Brain microvascular endothelial cell (primary cell): ENCODE results near the gene TOGARAM1.

Experiments used
- DNase-seq: peaks from one replicate; pipeline ENCODE4 v3.0.0-alpha.2; 2020
- H3K27ac ChIP-seq: fragments of 250-450 bp; sonication (Bioruptor Pico); 2 replicates; pipeline ENCODE4 v1.5.1; 2020; ENCODE audit warnings: mild to moderate bottlenecking, moderate library complexity
- H3K27me3 ChIP-seq: fragments of 250-450 bp; sonication (Bioruptor Pico); replicated peaks from 2 replicates; pipeline ENCODE4 v1.5.1; 2020; ENCODE audit warnings: mild to moderate bottlenecking
- H3K36me3 ChIP-seq: fragments of 250-450 bp; sonication (Bioruptor Pico); replicated peaks from 2 replicates; pipeline ENCODE4 v1.5.1; 2020; ENCODE audit warnings: mild to moderate bottlenecking
- H3K4me3 ChIP-seq: 2 replicates; pipeline ENCODE4 v1.5.1; 2011; ENCODE audit warnings: low read depth, mild to moderate bottlenecking, control low read depth, low read length, moderate library complexity
- in situ Hi-C: cut with HindIII; loops from 2 replicates; pipeline ENCODE4 v1.10.0; 2017; ENCODE audit warnings: low sequenced_read_pairs, low pct_ligation_motif_present
- TF ChIP-seq, protein P1 (sequence below): IDR thresholded peaks from 2 replicates; pipeline ENCODE4 v1.5.1; 2011; ENCODE audit warnings: low read depth, mild to moderate bottlenecking, moderate library complexity, low read length, control low read depth, inconsistent platforms; ENCODE audit errors: missing control alignments

The TOGARAM1 gene

DNA sequence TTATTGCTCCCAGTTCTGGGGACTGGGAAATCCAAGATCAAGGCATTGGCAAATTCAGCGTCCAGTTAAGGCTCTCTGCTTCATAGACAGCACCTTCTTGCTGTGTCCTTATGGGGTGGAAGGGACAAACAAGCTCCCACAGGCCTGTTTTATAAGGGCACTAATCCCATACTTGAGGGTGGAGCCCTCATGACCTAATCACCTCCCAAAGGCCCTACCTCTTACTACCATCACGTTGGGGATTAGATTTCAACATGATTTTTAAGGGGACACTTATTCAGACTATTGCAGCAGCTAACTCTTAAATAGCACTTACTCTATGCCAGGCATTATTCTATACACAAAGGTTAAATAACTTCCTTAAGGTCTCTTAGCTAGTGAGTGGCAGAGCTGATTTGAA is 17.3 kb downstream of the TOGARAM1 start:
- TF ChIP-seq, protein P1, sequence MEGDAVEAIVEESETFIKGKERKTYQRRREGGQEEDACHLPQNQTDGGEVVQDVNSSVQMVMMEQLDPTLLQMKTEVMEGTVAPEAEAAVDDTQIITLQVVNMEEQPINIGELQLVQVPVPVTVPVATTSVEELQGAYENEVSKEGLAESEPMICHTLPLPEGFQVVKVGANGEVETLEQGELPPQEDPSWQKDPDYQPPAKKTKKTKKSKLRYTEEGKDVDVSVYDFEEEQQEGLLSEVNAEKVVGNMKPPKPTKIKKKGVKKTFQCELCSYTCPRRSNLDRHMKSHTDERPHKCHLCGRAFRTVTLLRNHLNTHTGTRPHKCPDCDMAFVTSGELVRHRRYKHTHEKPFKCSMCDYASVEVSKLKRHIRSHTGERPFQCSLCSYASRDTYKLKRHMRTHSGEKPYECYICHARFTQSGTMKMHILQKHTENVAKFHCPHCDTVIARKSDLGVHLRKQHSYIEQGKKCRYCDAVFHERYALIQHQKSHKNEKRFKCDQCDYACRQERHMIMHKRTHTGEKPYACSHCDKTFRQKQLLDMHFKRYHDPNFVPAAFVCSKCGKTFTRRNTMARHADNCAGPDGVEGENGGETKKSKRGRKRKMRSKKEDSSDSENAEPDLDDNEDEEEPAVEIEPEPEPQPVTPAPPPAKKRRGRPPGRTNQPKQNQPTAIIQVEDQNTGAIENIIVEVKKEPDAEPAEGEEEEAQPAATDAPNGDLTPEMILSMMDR, result no peak
- in situ Hi-C loops, result no loop called here

GRCh38 chr14:44979740-44980356 is 17.9 kb downstream of the TOGARAM1 start:
- H3K36me3 ChIP-seq, result no peaks in the 10 kb centered on the region
- H3K27me3 ChIP-seq, result no peaks in the 10 kb centered on the region
- DNase-seq, result no peak
- H3K27ac ChIP-seq, result no peak overlapping the region
- TF ChIP-seq, protein P1, result no peak
- H3K4me3 ChIP-seq, result no peak overlapping the region
- in situ Hi-C loops, result no loop called here

More for the DNA sequence above, 17.3 kb downstream of the TOGARAM1 start:
- no peak overlapping the region for H3K27ac ChIP-seq
- H3K27me3 ChIP-seq, result no peaks in the 10 kb centered on the region
- no peak for DNase-seq
- no peaks in the 10 kb centered on the region for H3K36me3 ChIP-seq
- no peak overlapping the region for H3K4me3 ChIP-seq

DNA sequence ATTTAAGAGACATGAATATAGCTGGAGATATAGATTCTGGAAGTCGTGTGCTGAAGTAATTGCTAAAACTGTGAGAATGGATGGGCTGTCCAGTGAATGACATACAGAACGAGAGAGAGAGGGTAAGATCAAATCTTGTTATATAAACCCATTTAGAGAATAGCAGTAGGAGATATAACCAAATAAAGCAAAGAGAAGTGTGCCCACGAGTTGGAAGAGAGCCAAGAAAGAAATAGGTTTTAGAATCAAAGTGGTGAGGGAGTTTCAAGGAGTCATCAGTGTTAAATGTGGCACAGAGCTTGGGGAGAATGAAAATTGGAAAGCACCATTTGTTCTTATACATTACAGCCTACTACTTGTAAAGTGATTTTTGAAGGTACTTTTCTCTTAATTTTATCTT is 19.2 kb downstream of the TOGARAM1 start:
- TF ChIP-seq, protein P1, result no peak
- Histone ChIP-seq H3K36me3 (no peaks in the 10 kb centered on the region), H3K27ac (no peak overlapping the region), H3K4me3 (no peak overlapping the region), H3K27me3 (no peaks in the 10 kb centered on the region)
- no peak for DNase-seq
- in situ Hi-C loops, result no loop called here

GRCh38 chr14:44982594-44982993 is 20.6 kb downstream of the TOGARAM1 start:
- TF ChIP-seq, protein P1, result no peak
- Histone ChIP-seq H3K27me3 (no peaks in the 10 kb centered on the region), H3K27ac (no peak overlapping the region), H3K4me3 (no peak overlapping the region), H3K36me3 (no peaks in the 10 kb centered on the region)
- in situ Hi-C loops, result no loop called here
- no peak for DNase-seq

DNA sequence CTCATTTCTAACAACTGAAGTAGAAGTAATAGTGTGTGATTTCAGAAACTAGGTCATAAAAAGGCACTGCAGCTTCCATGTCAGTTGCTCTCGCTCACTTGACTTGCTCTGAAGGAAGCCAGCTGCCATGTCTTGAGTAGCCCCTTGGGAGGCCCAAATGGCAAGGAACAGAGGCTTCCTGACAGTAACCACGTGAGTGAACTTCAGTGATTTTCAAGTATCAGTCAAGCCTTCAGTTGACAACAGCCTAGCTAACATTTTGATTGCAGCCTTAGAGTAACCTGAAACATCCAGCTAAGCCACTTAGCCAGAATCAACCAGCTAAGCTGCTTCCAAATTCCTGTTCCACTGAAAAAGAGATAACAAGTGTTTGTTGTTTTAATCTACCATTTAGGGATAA is 26.7 kb downstream of the TOGARAM1 start:
- in situ Hi-C loops, result no loop called here
- Histone ChIP-seq H3K4me3 (no peak overlapping the region), H3K27ac (no peak overlapping the region), H3K36me3 (no peaks in the 10 kb centered on the region), H3K27me3 (no peaks in the 10 kb centered on the region)
- no peak for DNase-seq
- TF ChIP-seq, protein P1, result no peak
